ENCODE measurements around the gene SMOC2. TPM values are rescaled to one million over a fixed set of nuclear protein-coding genes. Genes with fewer than 3 reads are reported as not detected.

SMOC2 gene
- total and polyA plus RNA-seq, 2 of the 4 experiments (the other 2 are of a cell fraction), result not detected

GRCh38 chr6:168640181-168640580 lies 199.2 kb downstream of the SMOC2 start:
- Histone ChIP-seq H3K4ac (ENCODE audit: low read depth, low read length) (no peak overlapping the region), H2BK120ac (ENCODE audit: low read depth, low read length) (no peak overlapping the region), H3K4me3 (ENCODE audit: insufficient read depth, low read depth, low read length) (no peak overlapping the region), H3K36me3 (ENCODE audit: control insufficient read depth, insufficient read depth, low read length) (no peaks in the 10 kb centered on the region), H2BK15ac (ENCODE audit: low read depth, low read length) (no peak overlapping the region), H3K56ac (ENCODE audit: extremely low read depth, insufficient read depth, low read length) (no peak overlapping the region), H3K27me3 (ENCODE audit: control insufficient read depth, insufficient read depth, low read length) (no peaks in the 10 kb centered on the region), H4K20me1 (ENCODE audit: insufficient read depth, low read length) (no peaks in the 10 kb centered on the region), H3K14ac (replicated peaks; ENCODE audit: low read depth, low read length) (no peak overlapping the region), H4K91ac (ENCODE audit: insufficient read depth, low read depth, low read length) (no peak overlapping the region), H3K23ac (ENCODE audit: low read depth, low read length) (no peak overlapping the region), H3K9me3 (ENCODE audit: control insufficient read depth, insufficient read depth, low read length) (peaks cover 38% of the 10 kb centered on the region), H2AFZ (replicated peaks; ENCODE audit: low read length, poor library complexity) (no peak overlapping the region), H2AK5ac (ENCODE audit: low read depth, low read length) (no peak overlapping the region), H2BK5ac (ENCODE audit: low read depth, low read length, poor library complexity, severe bottlenecking) (no peak overlapping the region), H3K9ac (ENCODE audit: low read depth, low read length) (no peak overlapping the region), H2BK20ac (ENCODE audit: low read depth, low read length) (no peak overlapping the region), H2AK9ac (replicated peaks; ENCODE audit: low read depth, low read length, poor library complexity) (no peak overlapping the region), H3K79me1 (ENCODE audit: low read depth in 1 of 2, low read length in 2 of 2) (no peaks in the 10 kb centered on the region), H3K4me1 (ENCODE audit: control insufficient read depth, insufficient read depth, low read length) (no peaks in the 10 kb centered on the region), H4K8ac (ENCODE audit: low read depth in 2 of 2, low read length in 2 of 2) (no peak overlapping the region), H4K5ac (ENCODE audit: low read depth, low read length) (no peak overlapping the region), H3K4me2 (ENCODE audit: low read depth, low read length) (no peak overlapping the region), H3K9me1 (ENCODE audit: insufficient read depth, low read length) (no peaks in the 10 kb centered on the region), H3K18ac (ENCODE audit: low read depth, low read length) (no peak overlapping the region), H3K27ac (ENCODE audit: insufficient read depth, low read length) (no peak overlapping the region)
- intact Hi-C loops (cut with micrococcal nuclease), result no loop called here
- ChIA-PET CTCF (no interaction called here), POLR2A (ENCODE audit: unreplicated experiment) (no interaction called here)
- 70% methylated on average over 2 of the region's 8 CpGs; no CpG with 5 or more reads in 1 of the 2 experiments for WGBS, 2 experiments (ENCODE audit: extremely low coverage in 2 of 2, insufficient read length in 1 of 2)
- no TSS peak for BruUV-seq (replicated peaks)
- no peak for TF ChIP-seq USF2 (IDR thresholded peaks at IDR 0.05; ENCODE audit: low read depth, low read length)
- no peak for TF ChIP-seq MXI1 (IDR thresholded peaks at IDR 0.05; ENCODE audit: borderline replicate concordance, low read depth, low read length)
- TF ChIP-seq RCOR1 (IDR thresholded peaks at IDR 0.05; ENCODE audit: insufficient replicate concordance, low read length), result no peak
- TF ChIP-seq RAD21 (IDR thresholded peaks at IDR 0.05; ENCODE audit: low read length), result no peak
- DNase-seq (no peak), ATAC-seq (ENCODE audit: low read depth) (no peak)
- in situ Hi-C loops (cut with MboI; ENCODE audit: low sequenced_read_pairs), result no loop called here
- dilution Hi-C loops (cut with HindIII; ENCODE audit: low sequenced_read_pairs, unreplicated experiment), result no loop called here

Data from IMR-90 (cell line).